Measurements from ENCODE around the gene C1QTNF1.
"Not testable (repeated sequence)": the region's sequence is repeated elsewhere in the genome, so short reads cannot be mapped to it uniquely, and the experiment has no call there.

C1QTNF1 gene

GRCh38 chr17:79026376-79027273, 2.7 kb downstream of the C1QTNF1 start:
- DNase-seq, result no peak

- no peak for DNase-seq
Measured at GRCh38 chr17:79027274-79027924, 3.4 kb downstream of the C1QTNF1 start.

- DNase-seq, result no peak
Measured at GRCh38 chr17:79027925-79028491, 4.0 kb downstream of the C1QTNF1 start.

DNA sequence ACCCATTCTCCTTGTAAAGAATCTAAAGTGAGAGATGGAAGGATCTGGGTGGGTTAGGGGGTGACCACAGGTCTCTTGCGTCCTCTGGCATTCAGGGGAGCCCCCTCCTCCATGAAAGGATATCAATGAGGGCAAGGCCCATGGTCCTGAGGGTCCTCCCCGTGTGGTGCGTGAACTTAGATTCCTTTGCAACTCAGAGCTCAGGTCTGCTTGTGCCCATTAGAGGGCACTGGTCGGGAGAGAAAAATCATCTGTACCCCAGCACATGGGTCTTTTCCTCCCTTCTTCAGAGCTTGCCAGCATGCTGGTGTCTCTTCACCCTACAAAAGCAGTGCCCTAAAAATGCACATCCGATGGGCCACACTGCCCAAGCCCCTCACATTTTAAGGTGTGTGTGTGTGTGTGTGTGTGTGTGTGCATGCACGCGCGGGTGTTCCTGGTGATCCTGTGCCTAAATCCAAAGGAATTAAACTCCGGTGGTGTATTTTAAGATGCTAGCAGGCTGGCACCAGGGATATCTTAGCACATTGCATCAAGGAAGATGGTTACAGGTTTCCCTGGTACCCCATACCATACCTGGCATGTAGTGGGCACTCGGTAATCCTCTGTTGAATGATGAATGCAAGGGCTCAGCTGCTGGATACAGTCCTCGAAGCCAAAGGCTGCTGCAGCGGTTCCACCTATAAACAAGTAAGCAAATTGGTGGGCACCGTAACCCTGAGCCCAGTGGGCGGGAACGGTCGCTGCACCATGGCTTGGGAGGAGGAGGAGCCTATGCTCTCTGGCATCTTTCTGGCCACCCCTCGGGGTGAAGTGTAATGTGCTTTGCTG, 4.7 kb downstream of the C1QTNF1 start:
- DNase-seq, result no peak

- DNase-seq, result no peak
Measured at GRCh38 chr17:79029327-79030009, 5.5 kb downstream of the C1QTNF1 start.

DNA sequence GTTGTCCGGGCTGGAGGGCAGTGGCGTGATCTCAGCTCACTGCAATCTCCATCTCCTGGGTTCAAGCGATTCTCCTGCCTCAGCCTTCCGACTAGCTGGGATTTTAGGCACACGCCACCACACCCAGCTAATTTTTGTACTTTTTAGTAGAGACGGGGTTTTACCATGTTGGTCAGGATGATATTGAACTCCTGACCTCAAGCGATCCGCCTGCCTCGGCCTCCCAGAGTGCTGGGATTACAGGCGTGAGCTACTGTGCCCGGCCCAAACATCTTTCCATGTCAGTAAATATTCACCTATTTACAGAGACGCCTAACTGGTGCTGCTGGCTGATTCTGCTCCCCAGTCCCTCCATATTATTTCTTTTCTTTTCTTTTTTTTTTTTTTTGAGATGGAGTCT, 6.7 kb downstream of the C1QTNF1 start:
- not testable (repeated sequence) for DNase-seq

- DNase-seq, result no peak
Measured at GRCh38 chr17:79031996-79032875, 8.3 kb downstream of the C1QTNF1 start.

GRCh38 chr17:79033046-79033616, 9.2 kb downstream of the C1QTNF1 start:
- DNase-seq, result no peak

DNA sequence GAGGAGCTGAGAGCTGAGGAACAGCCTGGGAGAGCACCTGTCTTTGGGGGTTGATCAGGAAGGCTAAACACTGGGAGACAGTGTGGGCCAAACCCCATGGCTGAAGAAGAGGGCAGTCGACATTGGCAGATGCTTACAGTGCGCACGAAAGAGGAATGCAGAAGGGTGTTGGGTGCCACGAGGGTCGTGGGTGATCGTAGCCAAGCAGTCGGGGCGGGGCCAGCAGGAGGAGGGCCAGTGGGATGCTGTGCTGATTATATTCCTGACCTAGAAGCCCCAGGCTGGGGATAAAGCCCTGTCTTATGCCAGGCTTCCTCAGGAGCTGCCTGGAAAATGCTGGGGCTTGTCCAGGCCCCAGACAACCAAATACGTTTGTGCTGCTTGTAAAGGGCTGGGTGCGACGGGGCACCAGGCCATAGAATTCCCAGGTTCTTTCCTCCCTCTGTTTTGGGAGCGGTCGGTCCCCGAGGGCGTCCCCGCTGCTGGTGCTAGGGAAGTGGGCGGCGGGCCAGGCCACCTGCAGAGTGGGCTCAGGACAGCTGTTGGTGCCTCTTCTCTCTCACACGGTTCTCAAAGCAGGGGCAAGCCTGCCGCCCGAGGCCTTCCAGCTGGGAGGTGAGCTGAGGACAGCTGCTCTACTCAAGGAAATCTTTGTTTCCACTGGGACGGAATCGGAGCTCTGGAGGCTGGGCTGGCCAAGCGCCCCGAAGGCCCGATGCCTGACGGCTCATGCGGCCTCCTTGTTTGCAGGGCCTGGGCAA, 10.0 kb downstream of the C1QTNF1 start:
- no peak for DNase-seq

DNA sequence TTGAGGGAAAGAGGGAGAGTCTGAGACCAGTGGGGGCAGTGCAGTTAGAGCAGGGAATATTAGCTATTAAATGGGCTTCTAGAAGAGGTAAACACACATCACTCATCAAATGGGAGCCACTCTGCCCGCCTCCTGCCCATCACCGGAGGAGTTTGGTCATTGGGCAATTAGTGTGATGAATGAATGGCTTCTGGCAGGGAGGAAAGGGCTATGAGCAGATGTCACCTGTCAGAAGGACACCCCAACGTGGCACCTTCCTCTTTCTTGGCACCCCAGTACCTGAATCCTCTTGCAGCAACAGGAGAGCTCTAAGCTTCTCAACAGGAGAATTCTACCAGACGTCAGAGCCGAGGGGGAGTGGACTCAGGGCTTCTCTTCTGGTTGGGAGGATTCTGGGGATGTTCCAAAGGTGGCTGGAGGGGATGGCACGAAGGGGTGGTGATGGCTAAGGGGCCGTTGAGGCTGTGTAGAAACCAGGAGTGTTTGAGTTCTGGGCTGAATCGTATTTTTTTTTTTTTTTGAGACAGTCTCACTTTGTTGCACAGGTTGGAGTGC, 11.0 kb downstream of the C1QTNF1 start:
- no peak for DNase-seq

GRCh38 chr17:79035686-79036085, 11.7 kb downstream of the C1QTNF1 start:
- no peak for DNase-seq

DNA sequence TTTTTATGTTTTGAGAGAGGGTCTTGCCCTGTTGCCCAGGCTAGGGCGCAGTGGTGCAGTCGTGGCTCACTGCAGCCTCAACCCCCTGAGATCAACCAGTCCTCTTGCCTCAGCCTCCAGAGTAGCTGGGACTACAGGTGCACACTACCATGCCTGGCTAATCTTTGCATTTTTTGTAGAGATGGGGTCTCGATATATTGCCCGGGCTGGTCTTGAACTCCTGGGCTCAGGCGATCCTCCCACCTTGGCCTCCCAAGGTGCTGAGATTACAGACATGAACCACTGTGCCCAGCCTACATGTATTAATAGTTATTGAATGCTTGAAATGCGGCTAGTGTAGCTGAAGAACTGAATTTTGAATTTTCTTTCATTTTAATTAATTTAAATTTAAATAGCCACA, 12.2 kb downstream of the C1QTNF1 start:
- no peak for DNase-seq

DNA sequence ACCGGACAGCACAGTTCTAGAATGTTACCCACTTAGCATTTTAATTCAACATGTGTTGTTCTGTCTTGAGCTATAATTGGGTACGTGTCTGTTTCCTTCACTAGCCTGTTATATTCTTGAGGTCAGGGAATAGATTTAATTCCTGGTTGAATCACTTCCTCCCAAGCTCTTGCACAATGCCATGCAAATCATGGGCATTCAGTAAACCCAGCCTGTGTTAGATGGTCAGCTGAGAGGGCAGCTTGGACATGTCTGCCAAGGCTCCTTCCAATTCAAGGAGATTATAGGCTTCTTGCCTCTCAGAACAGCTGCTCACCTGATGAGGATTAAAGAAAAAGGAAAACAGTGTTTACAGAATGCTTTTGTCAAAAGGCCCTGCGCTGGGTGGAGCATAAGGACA, 12.6 kb downstream of the C1QTNF1 start:
- no peak for DNase-seq

GRCh38 chr17:79038545-79039135, 14.7 kb downstream of the C1QTNF1 start:
- no peak for DNase-seq

DNA sequence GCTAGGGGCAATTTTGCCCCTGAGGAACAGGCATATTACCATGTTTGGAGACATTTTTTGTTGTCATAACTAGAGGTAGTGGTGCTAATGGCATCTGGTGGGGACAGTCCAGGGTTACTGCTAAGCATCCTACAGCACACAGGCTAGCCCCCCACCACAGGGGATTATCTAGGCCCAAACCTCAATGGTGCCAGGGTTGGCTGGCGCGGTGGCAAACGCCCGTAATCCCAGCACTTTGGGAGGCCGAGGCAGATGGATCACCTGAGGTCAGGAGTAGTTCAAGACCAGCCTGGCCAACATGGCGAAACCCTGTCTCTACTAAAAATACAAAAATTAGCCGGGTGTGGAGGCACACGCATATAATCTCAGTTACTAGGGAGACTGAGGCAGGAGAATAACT, 15.2 kb downstream of the C1QTNF1 start:
- no peak for DNase-seq

- no peak for DNase-seq
Measured at GRCh38 chr17:79039886-79040285, 15.9 kb downstream of the C1QTNF1 start.

- no peak for DNase-seq
Measured at GRCh38 chr17:79041041-79041570, 17.1 kb downstream of the C1QTNF1 start.

DNA sequence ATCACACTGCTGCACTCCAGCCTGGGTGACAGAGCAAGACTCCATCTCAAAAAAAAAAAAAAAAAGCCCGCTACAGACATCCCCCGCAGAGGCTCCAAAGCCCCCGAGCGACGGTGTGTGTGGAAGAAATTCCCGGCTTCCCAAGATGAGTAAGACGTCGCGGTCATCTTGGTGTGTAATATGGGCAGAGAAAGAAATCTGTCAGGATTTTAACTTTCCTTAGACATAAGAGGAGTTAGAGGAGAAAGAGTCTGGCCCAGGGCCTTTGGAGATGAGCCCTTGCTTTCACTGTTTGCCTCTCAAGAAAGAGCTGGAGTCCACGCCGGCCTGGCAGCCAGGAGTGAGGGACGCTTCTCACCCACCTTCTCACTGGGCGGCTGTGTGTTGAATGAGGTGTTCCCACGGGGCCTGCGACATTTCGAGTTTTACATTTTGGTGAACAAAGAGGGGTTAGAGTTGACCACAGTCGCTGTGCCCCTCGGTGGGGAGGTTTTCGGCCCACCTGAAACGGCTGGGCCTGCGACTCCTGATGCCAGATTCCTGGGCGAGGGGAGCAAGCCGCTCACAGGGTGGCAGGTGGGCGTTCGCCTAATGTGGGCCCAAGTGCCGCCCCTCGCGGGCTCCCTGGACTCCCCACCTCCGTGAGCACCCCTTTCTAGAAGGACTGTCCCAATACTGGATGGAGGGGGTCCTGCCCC, 17.9 kb downstream of the C1QTNF1 start:
- no peak for DNase-seq

Data from NCI-H748 treated with DMSO at 0.1 percent for 48 hours (cell line).